GM12872 (cell line): ENCODE data around the gene NLRC5.

ENCODE experiments used
- CTCF ChIP-seq: IDR thresholded peaks from 3 replicates; pipeline ENCODE4 v1.5.1; 2011; ENCODE audit warnings: low read depth, mild to moderate bottlenecking, low read length, moderate library complexity; ENCODE audit not compliant: insufficient read depth

The NLRC5 gene

GRCh38 chr16:57012353-57012752 is 23.0 kb downstream of the NLRC5 start:
- TF ChIP-seq CTCF = no peak

GRCh38 chr16:57013229-57013628 is 23.9 kb downstream of the NLRC5 start:
- TF ChIP-seq CTCF = no peak

- no peak for TF ChIP-seq CTCF
These were observed 24.5 kb downstream of the NLRC5 start for GRCh38 chr16:57013902-57014301.

GRCh38 chr16:57016301-57016700 is 26.9 kb downstream of the NLRC5 start:
- no peak for TF ChIP-seq CTCF

GRCh38 chr16:57016831-57017230 is 27.5 kb downstream of the NLRC5 start:
- TF ChIP-seq CTCF = no peak

GRCh38 chr16:57017251-57017650 is 27.9 kb downstream of the NLRC5 start:
- no peak for TF ChIP-seq CTCF

- no peak for TF ChIP-seq CTCF
These were observed 30.4 kb downstream of the NLRC5 start for GRCh38 chr16:57019746-57020145.

GRCh38 chr16:57020651-57021050 is 31.3 kb downstream of the NLRC5 start:
- TF ChIP-seq CTCF = no peak
